ENCODE data around the gene LAIR2. TPM values are rescaled to one million over a fixed set of nuclear protein-coding genes. Genes with fewer than 3 reads are reported as not detected.

Gene LAIR2
- total RNA-seq, 4 donors from 2014 or later, result not detected

DNA sequence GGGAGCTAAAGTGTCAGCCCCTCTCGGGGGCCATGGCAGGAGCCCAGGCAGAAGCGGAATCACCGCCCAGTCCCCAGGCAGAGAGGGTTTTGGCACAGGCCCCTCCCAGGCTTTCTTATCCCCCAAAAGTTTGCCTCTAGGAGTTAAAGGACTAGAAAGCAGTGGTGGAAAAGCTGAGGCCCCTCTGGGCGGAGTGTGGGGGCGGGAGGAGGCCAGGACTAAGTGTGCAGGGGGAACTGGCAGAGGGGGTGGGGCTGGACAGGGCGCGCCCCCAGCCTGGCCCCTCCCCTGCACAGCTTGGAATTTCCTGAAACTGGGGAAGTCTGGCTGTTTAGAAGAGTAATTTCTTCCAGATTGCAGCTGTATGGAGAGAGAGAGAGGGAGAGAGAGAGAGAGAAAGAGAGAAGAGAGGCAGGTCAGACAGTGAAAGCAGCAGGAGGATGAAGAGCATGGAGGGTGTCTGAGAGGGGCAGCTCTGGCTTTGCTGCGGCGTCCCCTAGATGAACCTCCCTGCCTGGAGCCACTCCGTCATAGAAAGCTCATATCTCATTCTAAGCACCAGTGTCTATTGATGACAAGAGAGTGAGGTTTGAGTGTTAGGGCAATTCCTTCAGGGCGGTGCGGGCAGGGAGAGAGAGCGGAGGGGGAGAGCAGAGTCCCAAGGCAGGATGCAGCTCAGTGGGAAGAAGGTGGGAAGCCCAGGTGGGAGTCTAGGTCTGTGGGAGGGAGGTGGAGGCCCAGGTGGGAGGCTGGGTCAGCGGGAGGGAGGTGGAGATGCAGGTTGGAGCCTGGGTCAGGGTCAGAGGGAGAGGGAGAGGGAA lies 29.4 kb upstream of the LAIR2 start, which contains the start of gene CDC42EP5:
TSS of gene CDC42EP5 (minus strand) at position 226 of the 821 bp plus-strand sequence. CDS start 7,749 bp downstream, outside the sequence.
- intact Hi-C loops (cut with DNase I; ENCODE audit: low total_unique reads), result no loop called here
- Histone ChIP-seq H3K36me3 (no peaks in the 10 kb centered on the region), H3K4me3 (peak within 1 kb of the TSS; percentile 37 to 39), H3K27ac (peak within 1 kb of the TSS; percentile 83 to 84), H3K4me1 (no peaks in the 10 kb centered on the region), H3K9me3 (no peaks in the 10 kb centered on the region), H3K27me3 (peaks cover 0 to 4% of the 10 kb centered on the region in 2 donors)
- DNase-seq, result peak; percentile 77 to 84
- TF ChIP-seq, protein P1, sequence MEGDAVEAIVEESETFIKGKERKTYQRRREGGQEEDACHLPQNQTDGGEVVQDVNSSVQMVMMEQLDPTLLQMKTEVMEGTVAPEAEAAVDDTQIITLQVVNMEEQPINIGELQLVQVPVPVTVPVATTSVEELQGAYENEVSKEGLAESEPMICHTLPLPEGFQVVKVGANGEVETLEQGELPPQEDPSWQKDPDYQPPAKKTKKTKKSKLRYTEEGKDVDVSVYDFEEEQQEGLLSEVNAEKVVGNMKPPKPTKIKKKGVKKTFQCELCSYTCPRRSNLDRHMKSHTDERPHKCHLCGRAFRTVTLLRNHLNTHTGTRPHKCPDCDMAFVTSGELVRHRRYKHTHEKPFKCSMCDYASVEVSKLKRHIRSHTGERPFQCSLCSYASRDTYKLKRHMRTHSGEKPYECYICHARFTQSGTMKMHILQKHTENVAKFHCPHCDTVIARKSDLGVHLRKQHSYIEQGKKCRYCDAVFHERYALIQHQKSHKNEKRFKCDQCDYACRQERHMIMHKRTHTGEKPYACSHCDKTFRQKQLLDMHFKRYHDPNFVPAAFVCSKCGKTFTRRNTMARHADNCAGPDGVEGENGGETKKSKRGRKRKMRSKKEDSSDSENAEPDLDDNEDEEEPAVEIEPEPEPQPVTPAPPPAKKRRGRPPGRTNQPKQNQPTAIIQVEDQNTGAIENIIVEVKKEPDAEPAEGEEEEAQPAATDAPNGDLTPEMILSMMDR (IDR thresholded peaks at IDR 0.05), result no peak
- peak; percentile 35 to 57 for TF ChIP-seq POLR2A (IDR thresholded peaks at IDR 0.05)

DNA sequence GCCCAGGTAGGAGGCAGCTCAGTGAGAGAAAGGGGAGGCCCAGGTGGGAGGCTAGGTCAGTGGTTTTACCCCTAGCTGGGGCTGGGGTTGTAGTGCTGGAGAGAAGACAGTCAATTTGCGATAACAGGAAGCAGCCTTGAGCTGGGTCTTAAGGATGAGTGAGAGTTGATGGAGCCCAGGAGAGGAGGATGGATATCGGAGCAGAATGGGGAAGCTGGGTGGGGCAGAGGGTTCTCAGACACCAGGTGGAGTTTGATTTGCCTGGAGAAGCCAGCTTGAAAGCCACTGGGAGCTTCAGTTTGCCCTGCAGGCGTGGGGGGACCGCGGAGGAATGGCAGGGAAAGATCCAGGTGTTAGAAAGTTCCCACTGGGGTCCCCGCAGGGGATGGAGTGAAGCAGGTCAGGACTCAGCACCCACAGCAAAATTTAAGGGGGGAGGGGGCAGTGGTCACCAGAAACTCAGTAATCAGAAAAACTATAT lies 28.7 kb upstream of the LAIR2 start:
- Histone ChIP-seq H3K4me1 (no peaks in the 10 kb centered on the region), H3K27ac (peak overlapping the region; percentile 83 to 84), H3K4me3 (no peak overlapping the region), H3K9me3 (no peaks in the 10 kb centered on the region), H3K27me3 (peaks cover 0 to 4% of the 10 kb centered on the region in 2 donors), H3K36me3 (no peaks in the 10 kb centered on the region)
- TF ChIP-seq, protein P1 (IDR thresholded peaks at IDR 0.05), result no peak
- no peak for TF ChIP-seq POLR2A (IDR thresholded peaks at IDR 0.05)
- no peak for DNase-seq
- intact Hi-C loops (cut with DNase I; ENCODE audit: low total_unique reads), result no loop called here

- DNase-seq, result no peak
- Histone ChIP-seq H3K27me3 (peaks cover 0 to 1% of the 10 kb centered on the region in 2 donors), H3K4me3 (no peak overlapping the region), H3K9me3 (no peaks in the 10 kb centered on the region), H3K27ac (no peak overlapping the region), H3K36me3 (no peaks in the 10 kb centered on the region), H3K4me1 (no peaks in the 10 kb centered on the region)
- intact Hi-C loops (cut with DNase I; ENCODE audit: low total_unique reads), result no loop called here
- TF ChIP-seq, protein P1 (IDR thresholded peaks at IDR 0.05), result no peak
- no peak for TF ChIP-seq POLR2A (IDR thresholded peaks at IDR 0.05)
Observed at GRCh38 chr19:54475706-54476105, 26.9 kb upstream of the LAIR2 start.

DNA sequence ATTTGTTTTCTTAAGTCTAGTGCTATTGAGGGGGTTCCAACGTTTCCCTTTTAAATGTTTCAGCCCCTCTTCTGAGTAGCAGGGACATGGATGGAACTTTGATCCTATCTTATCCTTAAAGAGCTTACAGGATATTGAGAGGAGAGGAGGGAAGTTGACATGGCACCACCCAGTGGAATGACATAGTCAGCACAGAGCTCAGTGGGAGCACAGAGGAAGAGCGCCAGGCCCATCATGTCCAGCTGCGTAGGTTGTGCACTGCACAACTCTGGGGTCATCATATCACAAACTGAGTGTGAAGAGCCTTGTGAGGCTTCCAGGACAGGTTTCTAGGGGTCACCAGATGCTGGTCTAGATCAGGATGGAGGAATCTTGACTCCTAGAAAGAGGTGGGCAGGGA lies 25.0 kb upstream of the LAIR2 start:
- Histone ChIP-seq H3K4me3 (no peak overlapping the region), H3K4me1 (no peaks in the 10 kb centered on the region), H3K27ac (no peak overlapping the region), H3K36me3 (no peaks in the 10 kb centered on the region), H3K27me3 (no peaks in the 10 kb centered on the region), H3K9me3 (no peaks in the 10 kb centered on the region)
- DNase-seq, result no peak
- intact Hi-C loops (cut with DNase I; ENCODE audit: low total_unique reads), result no loop called here
- TF ChIP-seq POLR2A (IDR thresholded peaks at IDR 0.05), result no peak
- TF ChIP-seq, protein P1 (IDR thresholded peaks at IDR 0.05), result no peak

DNA sequence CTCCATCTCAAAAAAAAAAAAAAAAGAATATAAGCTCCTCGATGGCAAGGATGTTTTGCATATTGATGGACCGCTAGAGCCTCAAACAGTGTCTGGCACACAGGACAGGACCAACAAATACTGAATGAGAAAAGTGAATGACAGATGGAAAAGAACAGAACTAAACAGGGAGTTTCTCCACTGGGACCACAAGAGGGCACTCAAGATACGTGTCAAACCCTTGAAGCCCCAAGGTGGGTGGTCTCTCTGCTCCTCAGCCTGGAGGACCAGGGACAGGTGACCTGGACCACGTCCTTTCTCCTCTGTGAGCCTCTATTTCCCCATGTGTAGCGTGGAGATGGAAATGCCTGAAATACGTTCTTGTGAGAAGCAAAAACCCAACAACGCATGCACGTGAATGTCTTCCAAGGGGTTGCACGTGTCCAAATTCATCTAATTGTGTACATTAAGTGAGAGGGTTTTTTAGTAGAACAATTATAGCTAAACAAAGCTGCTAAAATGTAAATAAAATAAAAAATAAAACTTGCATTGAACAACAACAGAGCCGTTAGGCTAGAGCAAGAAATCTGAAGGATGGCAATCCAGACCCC lies 23.9 kb upstream of the LAIR2 start:
- Histone ChIP-seq H3K4me3 (no peak overlapping the region), H3K27me3 (no peaks in the 10 kb centered on the region)
- intact Hi-C loops (cut with DNase I; ENCODE audit: low total_unique reads), result no loop called here

More for the DNA sequence above, 23.9 kb upstream of the LAIR2 start:
- DNase-seq, result no peak
- no peaks in the 10 kb centered on the region for H3K4me1 ChIP-seq
- no peaks in the 10 kb centered on the region for H3K9me3 ChIP-seq
- no peak overlapping the region for H3K27ac ChIP-seq
- H3K36me3 ChIP-seq, result no peaks in the 10 kb centered on the region
- TF ChIP-seq, protein P1 (IDR thresholded peaks at IDR 0.05), result peak in 2 of 4 experiments; percentile 28 to 31
- no peak for TF ChIP-seq POLR2A (IDR thresholded peaks at IDR 0.05)

Measured in uterus (tissue), 4 donors.